ENCODE results near the gene PLCB1.

DNA sequence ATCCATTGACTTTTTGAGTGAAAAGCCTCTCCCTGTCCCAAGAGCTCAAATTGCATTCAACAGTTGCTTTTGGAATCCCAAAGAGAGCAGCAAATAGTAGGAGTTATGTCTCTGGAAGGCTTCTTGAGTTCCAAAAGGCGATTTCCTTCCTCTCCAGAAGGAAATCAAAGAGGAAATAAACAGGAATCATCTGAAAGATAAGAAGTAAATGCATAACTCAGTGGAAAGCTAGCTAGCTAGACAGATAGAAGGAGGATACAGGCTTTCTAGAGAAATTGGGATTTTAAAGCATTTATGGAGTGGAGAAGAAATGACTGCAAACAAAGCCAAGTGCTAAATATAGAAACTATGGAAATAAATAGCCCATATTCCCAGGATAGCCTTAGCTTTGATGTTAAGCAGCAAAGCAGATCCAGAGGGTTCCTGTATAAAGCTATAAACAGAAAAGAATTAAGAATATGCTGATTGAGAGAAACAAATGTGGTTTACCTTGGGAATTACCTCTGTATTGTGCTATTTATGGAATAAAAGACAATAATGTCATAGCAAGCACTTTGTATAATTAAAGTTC, 214.7 kb downstream of the PLCB1 start:
- TF ChIP-seq, protein P1, sequence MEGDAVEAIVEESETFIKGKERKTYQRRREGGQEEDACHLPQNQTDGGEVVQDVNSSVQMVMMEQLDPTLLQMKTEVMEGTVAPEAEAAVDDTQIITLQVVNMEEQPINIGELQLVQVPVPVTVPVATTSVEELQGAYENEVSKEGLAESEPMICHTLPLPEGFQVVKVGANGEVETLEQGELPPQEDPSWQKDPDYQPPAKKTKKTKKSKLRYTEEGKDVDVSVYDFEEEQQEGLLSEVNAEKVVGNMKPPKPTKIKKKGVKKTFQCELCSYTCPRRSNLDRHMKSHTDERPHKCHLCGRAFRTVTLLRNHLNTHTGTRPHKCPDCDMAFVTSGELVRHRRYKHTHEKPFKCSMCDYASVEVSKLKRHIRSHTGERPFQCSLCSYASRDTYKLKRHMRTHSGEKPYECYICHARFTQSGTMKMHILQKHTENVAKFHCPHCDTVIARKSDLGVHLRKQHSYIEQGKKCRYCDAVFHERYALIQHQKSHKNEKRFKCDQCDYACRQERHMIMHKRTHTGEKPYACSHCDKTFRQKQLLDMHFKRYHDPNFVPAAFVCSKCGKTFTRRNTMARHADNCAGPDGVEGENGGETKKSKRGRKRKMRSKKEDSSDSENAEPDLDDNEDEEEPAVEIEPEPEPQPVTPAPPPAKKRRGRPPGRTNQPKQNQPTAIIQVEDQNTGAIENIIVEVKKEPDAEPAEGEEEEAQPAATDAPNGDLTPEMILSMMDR (conservative IDR thresholded peaks at IDR 0.05 in 1 of 2, IDR thresholded peaks at IDR 0.05 in 1 of 2; ENCODE audit: low read depth in 1 of 2, low read length in 2 of 2): no peak
- TF ChIP-seq EZH2 (IDR thresholded peaks at IDR 0.05; ENCODE audit: low read length, missing control alignments): no peak
